ENCODE measurements around the gene MTHFSD. TPM values are rescaled to one million over a fixed set of nuclear protein-coding genes. Genes with fewer than 3 reads are reported as not detected.

The MTHFSD gene
- total RNA-seq, 4 donors from 2014 or later: 9.0 to 23.2 (median 16.1) TPM

- TF ChIP-seq, protein P1, sequence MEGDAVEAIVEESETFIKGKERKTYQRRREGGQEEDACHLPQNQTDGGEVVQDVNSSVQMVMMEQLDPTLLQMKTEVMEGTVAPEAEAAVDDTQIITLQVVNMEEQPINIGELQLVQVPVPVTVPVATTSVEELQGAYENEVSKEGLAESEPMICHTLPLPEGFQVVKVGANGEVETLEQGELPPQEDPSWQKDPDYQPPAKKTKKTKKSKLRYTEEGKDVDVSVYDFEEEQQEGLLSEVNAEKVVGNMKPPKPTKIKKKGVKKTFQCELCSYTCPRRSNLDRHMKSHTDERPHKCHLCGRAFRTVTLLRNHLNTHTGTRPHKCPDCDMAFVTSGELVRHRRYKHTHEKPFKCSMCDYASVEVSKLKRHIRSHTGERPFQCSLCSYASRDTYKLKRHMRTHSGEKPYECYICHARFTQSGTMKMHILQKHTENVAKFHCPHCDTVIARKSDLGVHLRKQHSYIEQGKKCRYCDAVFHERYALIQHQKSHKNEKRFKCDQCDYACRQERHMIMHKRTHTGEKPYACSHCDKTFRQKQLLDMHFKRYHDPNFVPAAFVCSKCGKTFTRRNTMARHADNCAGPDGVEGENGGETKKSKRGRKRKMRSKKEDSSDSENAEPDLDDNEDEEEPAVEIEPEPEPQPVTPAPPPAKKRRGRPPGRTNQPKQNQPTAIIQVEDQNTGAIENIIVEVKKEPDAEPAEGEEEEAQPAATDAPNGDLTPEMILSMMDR (IDR thresholded peaks at IDR 0.05; ENCODE audit: low read depth): no peak
Observed at GRCh38 chr16:86570558-86571529, 15.8 kb upstream of the MTHFSD start.

GRCh38 chr16:86569701-86570447 is 14.8 kb upstream of the MTHFSD start:
- TF ChIP-seq, protein P1 (IDR thresholded peaks at IDR 0.05; ENCODE audit: low read depth): no peak

DNA sequence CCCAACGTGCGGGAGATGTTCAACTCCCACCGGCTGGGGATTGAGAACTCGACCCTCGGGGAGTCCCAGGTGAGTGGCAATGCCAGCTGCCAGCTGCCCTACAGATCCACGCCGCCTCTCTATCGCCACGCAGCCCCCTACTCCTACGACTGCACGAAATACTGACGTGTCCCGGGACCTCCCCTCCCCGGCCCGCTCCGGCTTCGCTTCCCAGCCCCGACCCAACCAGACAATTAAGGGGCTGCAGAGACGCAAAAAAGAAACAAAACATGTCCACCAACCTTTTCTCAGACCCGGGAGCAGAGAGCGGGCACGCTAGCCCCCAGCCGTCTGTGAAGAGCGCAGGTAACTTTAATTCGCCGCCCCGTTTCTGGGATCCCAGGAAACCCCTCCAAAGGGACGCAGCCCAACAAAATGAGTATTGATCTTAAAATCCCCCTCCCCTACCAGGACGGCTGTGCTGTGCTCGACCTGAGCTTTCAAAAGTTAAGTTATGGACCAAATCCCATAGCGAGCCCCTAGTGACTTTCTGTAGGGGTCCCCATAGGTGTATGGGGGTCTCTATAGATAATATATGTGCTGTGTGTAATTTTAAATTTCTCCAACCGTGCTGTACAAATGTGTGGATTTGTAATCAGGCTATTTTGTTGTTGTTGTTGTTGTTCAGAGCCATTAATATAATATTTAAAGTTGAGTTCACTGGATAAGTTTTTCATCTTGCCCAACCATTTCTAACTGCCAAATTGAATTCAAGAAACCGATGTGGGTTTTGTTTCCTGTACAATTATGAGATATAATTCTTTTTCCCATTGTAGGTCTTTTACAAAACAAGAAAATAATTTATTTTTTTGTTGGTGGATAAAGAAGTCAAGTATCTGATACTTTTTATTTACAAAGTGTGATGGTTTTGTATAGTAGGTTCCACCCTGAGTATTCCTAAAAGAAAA is 13.9 kb upstream of the MTHFSD start:
- TF ChIP-seq, protein P1 (IDR thresholded peaks at IDR 0.05; ENCODE audit: low read depth): no peak

DNA sequence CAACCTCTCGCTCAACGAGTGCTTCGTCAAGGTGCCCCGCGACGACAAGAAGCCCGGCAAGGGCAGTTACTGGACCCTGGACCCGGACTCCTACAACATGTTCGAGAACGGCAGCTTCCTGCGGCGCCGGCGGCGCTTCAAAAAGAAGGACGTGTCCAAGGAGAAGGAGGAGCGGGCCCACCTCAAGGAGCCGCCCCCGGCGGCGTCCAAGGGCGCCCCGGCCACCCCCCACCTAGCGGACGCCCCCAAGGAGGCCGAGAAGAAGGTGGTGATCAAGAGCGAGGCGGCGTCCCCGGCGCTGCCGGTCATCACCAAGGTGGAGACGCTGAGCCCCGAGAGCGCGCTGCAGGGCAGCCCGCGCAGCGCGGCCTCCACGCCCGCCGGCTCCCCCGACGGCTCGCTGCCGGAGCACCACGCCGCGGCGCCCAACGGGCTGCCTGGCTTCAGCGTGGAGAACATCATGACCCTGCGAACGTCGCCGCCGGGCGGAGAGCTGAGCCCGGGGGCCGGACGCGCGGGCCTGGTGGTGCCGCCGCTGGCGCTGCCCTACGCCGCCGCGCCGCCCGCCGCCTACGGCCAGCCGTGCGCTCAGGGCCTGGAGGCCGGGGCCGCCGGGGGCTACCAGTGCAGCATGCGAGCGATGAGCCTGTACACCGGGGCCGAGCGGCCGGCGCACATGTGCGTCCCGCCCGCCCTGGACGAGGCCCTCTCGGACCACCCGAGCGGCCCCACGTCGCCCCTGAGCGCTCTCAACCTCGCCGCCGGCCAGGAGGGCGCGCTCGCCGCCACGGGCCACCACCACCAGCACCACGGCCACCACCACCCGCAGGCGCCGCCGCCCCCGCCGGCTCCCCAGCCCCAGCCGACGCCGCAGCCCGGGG is 12.9 kb upstream of the MTHFSD start:
- TF ChIP-seq, protein P1 (IDR thresholded peaks at IDR 0.05; ENCODE audit: low read depth): no peak

DNA sequence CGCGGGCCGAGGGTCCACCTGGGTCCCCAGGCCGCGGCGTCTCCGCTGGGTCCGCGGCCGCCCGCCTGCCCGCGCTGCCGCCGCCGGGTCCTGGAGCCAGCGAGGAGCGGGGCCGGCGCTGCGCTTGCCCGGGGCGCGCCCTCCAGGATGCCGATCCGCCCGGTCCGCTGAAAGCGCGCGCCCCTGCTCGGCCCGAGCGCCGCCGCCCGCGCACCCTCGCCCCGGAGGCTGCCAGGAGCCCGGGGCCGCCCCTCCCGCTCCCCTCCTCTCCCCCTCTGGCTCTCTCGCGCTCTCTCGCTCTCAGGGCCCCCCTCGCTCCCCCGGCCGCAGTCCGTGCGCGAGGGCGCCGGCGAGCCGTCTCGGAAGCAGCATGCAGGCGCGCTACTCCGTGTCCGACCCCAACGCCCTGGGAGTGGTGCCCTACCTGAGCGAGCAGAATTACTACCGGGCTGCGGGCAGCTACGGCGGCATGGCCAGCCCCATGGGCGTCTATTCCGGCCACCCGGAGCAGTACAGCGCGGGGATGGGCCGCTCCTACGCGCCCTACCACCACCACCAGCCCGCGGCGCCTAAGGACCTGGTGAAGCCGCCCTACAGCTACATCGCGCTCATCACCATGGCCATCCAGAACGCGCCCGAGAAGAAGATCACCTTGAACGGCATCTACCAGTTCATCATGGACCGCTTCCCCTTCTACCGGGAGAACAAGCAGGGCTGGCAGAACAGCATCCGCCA is 12.1 kb upstream of the MTHFSD start:
- TF ChIP-seq, protein P1 (IDR thresholded peaks at IDR 0.05; ENCODE audit: low read depth): no peak

GRCh38 chr16:86566601-86566965 is 11.5 kb upstream of the MTHFSD start, which contains the start of gene FOXC2:
Gene FOXC2, plus strand, starts transcription at chr16:86566829. Its CDS starts 507 bp downstream, at chr16:86567336.
- TF ChIP-seq, protein P1 (IDR thresholded peaks at IDR 0.05; ENCODE audit: low read depth): no peak

Measured in subcutaneous adipose tissue (tissue), 4 donors.